Activated CD8-positive, alpha-beta T cell treated with anti-CD3 and anti-CD28 coated beads, Interleukin-2, amount 10 ng/mL, durations not matched to agents 7 days and 5 days (primary cell): Measurements from ENCODE around the gene DISP2. TPM values are rescaled to one million over a fixed set of nuclear protein-coding genes. Genes with fewer than 3 reads are reported as not detected.
A peak's percentile ranks its signal among the peaks of the same experiment; 100 is the strongest.

Experiments
- ATAC-seq: fragments of 150-1000 bp; cut with Tn5 transposase; one replicate; pipeline ENCODE4 v1.10.0; 2021; ENCODE audit warnings: moderate library complexity
- CTCF ChIA-PET: fragments of 350-600 bp; sonication (Branson Sonifier 250); formaldehyde crosslinking; loops from one replicate; lab custom pipeline; 2021; ENCODE audit warnings: antibody characterized with exemption; lab: Charles Lee
- POLR2A ChIA-PET: fragments of 350-600 bp; sonication (Branson Sonifier 250); formaldehyde crosslinking; loops from one replicate; lab custom pipeline; 2021; ENCODE audit warnings: antibody characterized with exemption; lab: Charles Lee
- DNase-seq: peaks from one replicate; pipeline ENCODE4 v3.0.0-alpha.2; 2020
- H3K27ac Mint-ChIP-seq: one replicate; pipeline ENCODE4 v1.8.0; 2021; ENCODE audit warnings: mild to moderate bottlenecking, mixed read lengths
- H3K27me3 Mint-ChIP-seq: one replicate; pipeline ENCODE4 v1.8.0; 2021; ENCODE audit warnings: low read depth, mixed read lengths
- H3K36me3 Mint-ChIP-seq: one replicate; pipeline ENCODE4 v1.8.0; 2021; ENCODE audit warnings: low read depth, mixed read lengths
- H3K4me1 Mint-ChIP-seq: one replicate; pipeline ENCODE4 v1.8.0; 2021; ENCODE audit warnings: low read depth, mixed read lengths
- H3K4me3 Mint-ChIP-seq: one replicate; pipeline ENCODE4 v1.8.0; 2021; ENCODE audit warnings: mild to moderate bottlenecking, mixed read lengths
- H3K9me3 Mint-ChIP-seq: one replicate; pipeline ENCODE4 v1.8.0; 2022; ENCODE audit warnings: mixed read lengths; ENCODE audit not compliant: insufficient read depth
- total RNA-seq, 2 experiments: library from RNA; stranded (reverse); gene quantifications; one replicate each; pipeline ENCODE4 v1.2.3, GENCODE V29; 2021

DISP2 gene
- total RNA-seq, 2 experiments from 2014 or later: 0.82 to 2.6 TPM

DNA sequence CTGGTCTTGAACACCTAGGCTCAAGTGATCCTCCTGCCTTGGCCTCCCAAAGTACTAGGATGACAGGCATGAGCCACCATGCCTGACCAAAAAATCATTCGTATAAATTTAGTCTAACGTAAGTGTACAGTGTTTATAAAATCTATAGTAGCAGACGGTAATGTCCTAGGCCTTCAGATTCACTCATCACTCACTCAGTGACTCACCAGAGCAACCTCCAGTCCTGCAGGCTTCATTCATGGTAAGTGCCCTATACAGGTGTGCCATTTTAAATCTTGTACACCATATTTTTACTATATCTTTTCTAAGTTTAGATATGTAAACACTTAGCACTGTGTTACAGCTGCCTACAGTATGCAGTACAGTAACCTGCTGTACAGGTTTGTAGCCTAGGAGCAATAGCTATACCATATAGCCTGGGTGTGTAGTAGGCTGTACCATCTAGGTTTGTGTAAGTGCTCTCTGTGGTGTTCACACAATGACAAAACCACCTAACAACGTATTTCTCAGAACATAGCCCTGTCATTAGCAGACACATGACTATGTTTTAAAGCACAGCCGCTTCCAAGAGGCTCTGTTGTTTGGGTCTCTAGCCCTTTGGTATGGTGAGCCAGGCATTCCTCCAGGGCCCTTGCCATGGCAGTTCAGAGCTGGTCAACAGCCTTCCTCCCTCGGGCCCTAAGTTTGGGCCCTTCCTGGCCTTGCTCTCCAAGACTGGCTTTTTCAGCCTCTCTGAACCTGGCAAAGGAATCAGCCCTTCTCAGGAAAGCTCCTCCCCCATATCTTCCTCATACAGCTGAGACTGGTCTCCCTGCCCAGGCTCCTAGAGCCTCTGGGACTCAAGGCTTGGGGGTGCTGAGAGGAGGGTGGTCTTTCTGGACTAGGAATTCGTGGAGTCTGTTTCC lies 15.4 kb upstream of the DISP2 start:
- H3K4me1 Mint-ChIP-seq: peaks cover 13% of the 10 kb centered on the region
- ChIA-PET POLR2A (no interaction called here), CTCF (interaction anchor here (0.8 to 9.3 kb wide), 17 partner anchors 7 to 80 kb away, joined by 3 to 326 read pairs (median 15); partner anchors contain the start of genes INAFM2, IVD and PLCB2)
- H3K27me3 Mint-ChIP-seq: no peaks in the 10 kb centered on the region
- H3K36me3 Mint-ChIP-seq: no peaks in the 10 kb centered on the region
- DNase-seq (no peak), ATAC-seq (no peak)
- no peaks in the 10 kb centered on the region for H3K9me3 Mint-ChIP-seq
- H3K4me3 Mint-ChIP-seq: no peak overlapping the region
- H3K27ac Mint-ChIP-seq: no peak overlapping the region

DNA sequence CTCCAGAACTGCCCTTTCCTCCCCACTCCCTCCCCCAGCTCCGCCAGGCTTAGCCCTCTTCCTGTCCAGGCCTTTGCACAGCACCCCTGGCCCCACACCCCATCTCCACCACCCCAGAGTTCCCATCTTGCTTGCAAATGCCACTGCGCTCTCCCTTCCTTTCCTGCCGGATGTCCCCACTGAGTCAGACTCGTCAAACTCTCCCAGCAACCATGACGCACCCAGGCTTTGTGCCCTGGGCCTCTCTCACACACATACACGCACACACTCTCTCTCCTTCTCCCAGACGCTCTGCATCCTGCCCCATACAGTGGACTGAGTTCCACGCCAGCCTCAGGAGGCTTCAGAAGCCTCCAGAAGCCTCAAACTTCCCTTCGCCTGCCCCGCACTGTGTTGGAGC lies 14.5 kb upstream of the DISP2 start:
- Mint-ChIP-seq H3K36me3 (no peaks in the 10 kb centered on the region), H3K9me3 (no peaks in the 10 kb centered on the region), H3K4me1 (peaks cover 5% of the 10 kb centered on the region), H3K4me3 (no peak overlapping the region), H3K27ac (no peak overlapping the region), H3K27me3 (no peaks in the 10 kb centered on the region)
- DNase-seq (no peak), ATAC-seq (no peak)
- ChIA-PET CTCF (interaction anchor here (1.0 to 7.1 kb wide), 19 partner anchors 8 to 126 kb away, joined by 3 to 82 read pairs (median 9); partner anchors contain the start of genes BAHD1, DISP2, INAFM2 and IVD), POLR2A (no interaction called here)

DNA sequence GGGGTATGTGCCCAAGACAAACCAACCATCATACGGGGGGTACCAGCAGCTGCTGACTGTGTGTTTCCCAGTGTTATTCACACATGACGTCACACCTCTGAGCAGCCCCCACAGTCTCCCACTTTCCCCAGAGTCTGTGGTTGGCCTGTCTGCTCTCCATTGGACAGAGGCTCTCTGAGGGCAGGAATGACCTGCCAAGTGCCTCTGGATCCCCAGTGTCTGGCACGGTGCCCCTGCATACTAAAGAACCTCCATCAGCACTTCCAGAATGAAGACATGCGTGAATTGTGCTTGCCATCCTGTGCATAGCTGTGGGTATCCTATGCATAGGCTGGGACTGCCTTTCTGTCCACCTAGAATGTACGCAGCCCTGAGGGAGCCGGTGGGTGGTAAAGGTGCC lies 13.8 kb upstream of the DISP2 start:
- ChIA-PET POLR2A (interaction anchor here (1.4 kb wide), 1 partner anchor 77 kb away, joined by 5 read pairs; no protein-coding TSS in a partner anchor), CTCF (interaction anchor here (0.7 to 7.1 kb wide), 34 partner anchors 8 to 153 kb away, joined by 3 to 82 read pairs (median 6); partner anchors contain the start of genes BAHD1, CHST14, DISP2 and INAFM2)
- Mint-ChIP-seq H3K27me3 (no peaks in the 10 kb centered on the region), H3K27ac (no peak overlapping the region), H3K9me3 (no peaks in the 10 kb centered on the region), H3K36me3 (no peaks in the 10 kb centered on the region), H3K4me3 (no peak overlapping the region), H3K4me1 (peaks cover 5% of the 10 kb centered on the region)
- DNase-seq (no peak), ATAC-seq (peak; percentile 12)

DNA sequence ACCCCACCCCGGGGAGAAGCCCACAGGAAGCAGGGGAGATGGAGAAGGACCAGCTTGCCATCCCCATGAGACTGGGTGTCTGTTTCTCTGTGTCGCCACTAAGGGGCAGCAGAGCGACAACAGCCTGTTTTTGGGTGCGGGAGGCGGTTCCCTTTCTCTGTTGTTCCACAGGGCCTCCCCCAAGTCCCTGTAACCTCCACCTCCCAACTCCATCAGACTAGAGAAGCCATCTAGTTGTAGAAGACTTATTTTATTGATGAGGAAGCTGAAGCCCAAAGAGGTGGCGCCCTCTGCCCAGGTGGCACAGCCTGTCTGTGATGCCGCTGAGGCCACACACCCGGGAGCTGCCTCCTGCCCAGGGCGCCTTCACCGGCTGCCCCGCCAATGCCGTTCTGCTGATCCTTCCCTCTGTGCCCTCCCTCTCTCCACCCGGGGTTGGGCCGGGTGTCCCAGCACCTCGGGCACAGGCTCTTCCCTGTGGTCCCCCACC lies 13.3 kb upstream of the DISP2 start:
- no peaks in the 10 kb centered on the region for H3K36me3 Mint-ChIP-seq
- H3K4me1 Mint-ChIP-seq: peaks cover 5% of the 10 kb centered on the region
- no peaks in the 10 kb centered on the region for H3K27me3 Mint-ChIP-seq
- ChIA-PET POLR2A (interaction anchor here (1.4 kb wide), 1 partner anchor 76 kb away, joined by 5 read pairs; no protein-coding TSS in a partner anchor), CTCF (interaction anchor here (0.7 to 7.1 kb wide), 33 partner anchors 8 to 153 kb away, joined by 3 to 82 read pairs (median 6); partner anchors contain the start of genes BAHD1, CHST14, DISP2 and INAFM2)
- ATAC-seq (peak; percentile 85), DNase-seq (peak; percentile 83)
- H3K4me3 Mint-ChIP-seq: no peak overlapping the region
- H3K27ac Mint-ChIP-seq: no peak overlapping the region
- H3K9me3 Mint-ChIP-seq: no peaks in the 10 kb centered on the region

DNA sequence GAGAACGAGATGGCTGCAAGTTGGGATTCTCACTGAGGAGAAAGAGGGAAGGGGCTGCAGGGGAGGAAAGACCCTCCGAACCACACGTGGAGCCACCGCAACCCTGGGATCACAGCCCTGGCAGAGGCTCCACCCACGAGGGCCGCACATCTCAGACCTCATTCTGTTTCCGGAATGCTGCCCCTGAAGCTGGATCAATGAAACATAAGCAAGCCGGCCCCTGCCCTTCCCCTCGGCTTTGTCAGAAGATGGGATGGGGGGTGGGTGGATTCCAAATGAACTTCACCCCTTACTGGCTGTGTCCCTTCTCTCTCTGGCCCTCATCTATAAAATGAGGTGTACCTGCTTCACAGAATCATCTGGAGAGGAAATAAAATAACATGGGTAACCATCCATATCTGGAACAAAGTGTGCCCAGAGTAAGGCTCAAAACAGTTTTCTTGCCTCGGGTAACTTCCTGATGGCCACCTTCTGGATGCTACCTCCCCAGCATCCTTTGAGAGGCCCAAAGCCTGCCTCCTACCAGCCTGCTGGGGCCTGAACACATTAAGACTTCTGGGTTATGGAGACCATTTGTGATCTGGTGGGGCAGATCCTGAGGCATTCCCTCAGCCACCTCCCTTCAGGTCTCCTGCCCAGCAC lies 12.7 kb upstream of the DISP2 start:
- no peaks in the 10 kb centered on the region for H3K9me3 Mint-ChIP-seq
- ATAC-seq: no peak
- H3K36me3 Mint-ChIP-seq: no peaks in the 10 kb centered on the region
- no peaks in the 10 kb centered on the region for H3K27me3 Mint-ChIP-seq
- no peak overlapping the region for H3K27ac Mint-ChIP-seq
- no peak for DNase-seq
- CTCF ChIA-PET: interaction anchor here (1.2 to 7.1 kb wide), 24 partner anchors 7 to 152 kb away, joined by 3 to 82 read pairs (median 7); partner anchors contain the start of genes CHST14, DISP2, INAFM2 and IVD
- H3K4me3 Mint-ChIP-seq: no peak overlapping the region
- POLR2A ChIA-PET: interaction anchor here (1.4 kb wide), 1 partner anchor 76 kb away, joined by 5 read pairs; no protein-coding TSS in a partner anchor
- H3K4me1 Mint-ChIP-seq: peaks cover 5% of the 10 kb centered on the region

DNA sequence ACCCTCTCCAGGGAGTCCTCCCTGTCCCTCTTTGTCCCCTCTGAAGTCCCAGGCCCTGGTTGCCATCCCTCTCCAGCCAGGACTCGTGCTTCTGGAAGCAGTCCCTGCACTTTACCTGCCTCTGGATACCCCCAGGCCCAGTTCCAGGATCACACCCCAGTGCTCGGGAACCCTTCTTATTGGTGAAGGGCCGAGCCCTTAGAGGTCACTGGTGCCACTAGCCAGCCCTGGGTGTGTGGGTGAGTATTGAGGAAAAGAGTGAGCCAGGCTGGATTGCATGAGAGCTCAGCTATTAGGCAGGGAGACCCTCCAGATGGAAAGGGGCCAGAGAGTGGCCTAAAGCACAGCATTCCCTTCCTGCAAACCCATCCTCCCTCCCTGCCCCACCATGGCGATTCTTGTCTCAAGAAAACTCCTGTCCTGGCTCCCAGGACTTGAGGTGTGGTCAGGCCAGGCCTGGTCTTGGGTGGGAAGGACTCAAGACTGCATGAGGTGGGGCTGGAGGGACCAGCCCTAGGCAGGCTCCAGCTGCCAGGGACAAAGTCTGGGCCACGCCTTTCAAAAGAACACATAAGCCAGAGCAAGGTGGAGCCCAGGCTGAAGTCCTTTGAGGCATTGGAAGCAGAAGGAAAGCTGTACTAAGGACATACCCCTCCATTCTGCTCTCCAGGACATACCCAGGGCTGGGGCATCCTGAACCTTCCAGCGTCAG lies 12.0 kb upstream of the DISP2 start:
- no peaks in the 10 kb centered on the region for H3K9me3 Mint-ChIP-seq
- H3K27ac Mint-ChIP-seq: no peak overlapping the region
- H3K36me3 Mint-ChIP-seq: no peaks in the 10 kb centered on the region
- H3K4me1 Mint-ChIP-seq: peaks cover 5% of the 10 kb centered on the region
- ChIA-PET CTCF (interaction anchor here (1.1 to 7.1 kb wide), 5 partner anchors 8 to 76 kb away, joined by 3 to 82 read pairs (median 15); partner anchors contain the start of genes INAFM2 and IVD), POLR2A (no interaction called here)
- ATAC-seq (no peak), DNase-seq (no peak)
- H3K27me3 Mint-ChIP-seq: no peaks in the 10 kb centered on the region
- no peak overlapping the region for H3K4me3 Mint-ChIP-seq

DNA sequence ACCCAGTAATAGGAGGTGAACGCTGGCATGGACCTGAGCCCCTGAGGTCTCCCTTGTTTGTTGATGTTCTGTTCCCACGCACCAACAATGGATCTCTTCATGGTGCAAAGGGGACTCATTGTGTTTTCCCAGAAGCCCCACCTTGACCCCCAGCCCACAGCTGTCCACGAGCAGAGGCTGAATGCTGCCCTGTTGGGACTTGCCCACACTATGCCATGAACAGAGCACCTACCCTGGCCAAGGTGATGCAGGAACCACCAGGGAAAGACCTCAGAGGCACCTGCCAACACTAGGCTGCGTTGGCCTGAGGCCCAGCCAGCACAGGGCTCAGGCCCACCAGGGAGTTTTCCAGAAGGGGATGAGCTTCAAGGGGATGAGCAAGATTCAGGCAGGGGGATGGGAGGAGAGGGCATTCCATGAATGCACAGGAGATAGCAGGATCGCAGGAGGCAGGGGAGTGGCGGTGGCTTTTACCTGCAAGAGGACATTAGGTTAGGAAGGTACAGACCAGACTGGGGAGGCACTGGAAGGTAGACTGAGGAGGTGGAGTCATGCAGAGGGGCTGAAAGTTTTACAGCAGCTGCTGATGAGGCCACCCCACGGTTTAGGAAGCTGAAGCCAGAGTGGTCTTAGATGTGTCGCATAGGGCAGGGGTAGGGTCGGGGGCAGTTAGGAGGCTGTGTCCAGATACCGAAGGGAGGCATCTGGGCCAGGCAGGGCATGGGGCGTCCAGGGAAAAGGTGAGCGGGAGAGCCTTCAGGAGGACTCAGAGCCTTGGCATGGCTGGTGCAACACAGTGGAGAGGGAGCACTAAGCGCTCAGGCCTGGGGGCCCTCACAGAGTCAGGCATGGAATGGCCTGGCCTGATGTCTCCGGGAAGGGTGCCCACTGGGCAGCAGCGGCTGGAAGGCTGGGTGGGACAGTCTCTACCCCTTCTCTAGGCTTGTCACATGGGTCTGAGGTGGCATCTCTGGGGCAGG lies 11.2 kb upstream of the DISP2 start:
- ATAC-seq: no peak
- Mint-ChIP-seq H3K27me3 (no peaks in the 10 kb centered on the region), H3K27ac (no peak overlapping the region), H3K4me1 (peaks cover 5% of the 10 kb centered on the region), H3K9me3 (no peaks in the 10 kb centered on the region), H3K4me3 (no peak overlapping the region), H3K36me3 (no peaks in the 10 kb centered on the region)
- ChIA-PET POLR2A (no interaction called here), CTCF (interaction anchor here (1.1 to 7.1 kb wide), 4 partner anchors 9 to 76 kb away, joined by 3 to 82 read pairs (median 27); partner anchors contain the start of gene INAFM2)
- DNase-seq: no peak

DNA sequence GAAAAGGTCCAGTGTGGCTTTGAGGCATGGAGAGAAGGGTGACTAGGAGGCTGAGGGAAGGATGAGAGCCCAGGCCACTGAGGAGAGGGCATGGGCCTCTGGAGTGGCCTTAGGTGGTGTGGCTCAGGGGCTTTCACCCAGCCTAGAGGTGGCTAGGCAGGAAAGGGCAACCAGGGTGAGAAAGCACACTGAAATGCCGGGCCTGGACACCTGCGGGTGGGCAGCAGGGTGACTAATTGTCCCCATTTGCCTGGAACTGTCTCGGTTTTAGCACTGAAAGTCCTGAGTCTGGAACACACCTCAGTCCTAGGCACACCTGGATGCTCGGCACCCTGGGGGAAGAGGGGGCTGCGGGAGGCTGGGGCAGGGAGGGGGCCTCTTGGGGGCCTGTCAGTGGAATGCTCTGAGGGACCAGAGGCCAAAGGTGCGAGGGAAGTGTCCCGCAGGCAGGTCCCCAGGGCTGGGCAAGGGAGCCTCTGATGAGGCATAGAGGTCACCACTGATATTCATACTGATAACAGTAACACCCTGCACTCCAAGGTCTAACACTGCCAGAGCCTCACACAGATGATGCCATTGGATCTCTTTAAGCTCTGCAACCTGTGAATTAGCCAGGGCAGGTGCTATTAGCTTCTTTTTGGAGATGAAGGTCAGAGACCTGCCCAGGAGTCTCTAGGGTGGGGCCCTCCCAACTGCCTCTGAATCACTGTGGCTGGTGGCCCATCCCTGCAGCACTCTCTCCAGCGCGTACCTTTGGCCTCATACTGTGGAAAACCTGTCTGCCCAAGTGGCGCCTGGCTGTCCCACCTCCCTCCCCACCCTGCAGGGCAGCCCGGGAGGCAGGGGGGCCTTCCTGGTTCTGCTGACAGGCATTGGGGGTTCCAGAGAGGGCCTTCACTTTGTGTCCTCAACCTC lies 10.2 kb upstream of the DISP2 start:
- ChIA-PET CTCF (interaction anchor here (3.2 kb wide), 1 partner anchor 10 kb away, joined by 19 read pairs; no protein-coding TSS in a partner anchor), POLR2A (interaction anchor here (1.4 kb wide), 1 partner anchor 10 kb away, joined by 4 read pairs; the partner anchor contains the start of gene DISP2)
- DNase-seq: no peak
- no peaks in the 10 kb centered on the region for H3K36me3 Mint-ChIP-seq
- H3K4me1 Mint-ChIP-seq: peaks cover 5% of the 10 kb centered on the region
- no peak for ATAC-seq
- no peaks in the 10 kb centered on the region for H3K27me3 Mint-ChIP-seq
- no peak overlapping the region for H3K4me3 Mint-ChIP-seq
- no peaks in the 10 kb centered on the region for H3K9me3 Mint-ChIP-seq
- H3K27ac Mint-ChIP-seq: no peak overlapping the region

DNA sequence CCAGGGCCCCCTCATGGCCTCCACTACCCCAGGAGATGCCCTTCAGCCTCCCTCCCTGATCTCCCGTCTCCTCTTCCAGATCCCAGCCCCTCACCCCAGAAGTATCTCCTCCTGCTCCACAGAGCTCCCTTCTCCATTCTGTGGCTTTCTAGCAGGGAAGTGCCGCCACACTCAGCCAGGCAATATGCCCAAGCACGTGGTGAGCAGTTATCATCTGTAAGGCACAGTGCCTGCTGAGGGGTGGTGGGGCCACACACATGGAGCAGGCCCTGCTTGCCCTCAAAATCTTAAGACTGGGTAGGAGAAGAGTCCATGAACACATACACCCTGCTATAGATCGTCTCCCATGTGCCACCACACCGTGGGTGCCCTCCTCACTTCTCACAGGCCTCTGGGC lies 9.5 kb upstream of the DISP2 start:
- POLR2A ChIA-PET: interaction anchor here (1.4 kb wide), 1 partner anchor 9 kb away, joined by 4 read pairs; the partner anchor contains the start of gene DISP2
- H3K4me3 Mint-ChIP-seq: no peak overlapping the region

More for the DNA sequence above, 9.5 kb upstream of the DISP2 start:
- Mint-ChIP-seq H3K9me3 (no peaks in the 10 kb centered on the region), H3K27me3 (no peaks in the 10 kb centered on the region), H3K36me3 (no peaks in the 10 kb centered on the region), H3K27ac (no peak overlapping the region), H3K4me1 (peaks cover 5% of the 10 kb centered on the region)
- DNase-seq: no peak
- ATAC-seq: no peak
- CTCF ChIA-PET: interaction anchor here (3.2 kb wide), 1 partner anchor 10 kb away, joined by 19 read pairs; no protein-coding TSS in a partner anchor
